ENCODE results near the gene LMNB1. TPM values are rescaled to one million over a fixed set of nuclear protein-coding genes. Genes with fewer than 3 reads are reported as not detected.

Gene LMNB1
- 17.6 and 25.0 TPM in 2 replicates for total RNA-seq

GRCh38 chr5:126776499-126777256 lies at the start of gene LMNB1:
TSS of gene LMNB1 (plus strand) at chr5:126777136. CDS start at chr5:126777509, 373 bp downstream.

Small RNA genes lying within 50 kb of the gene (small RNA-seq; reads per million reads assigned to genes)
- gene RNU6-752P = not detected

Other genes with a start within 250 kb of the LMNB1 start
- gene ALDH7A1, start 181.9 kb upstream of the LMNB1 start, total RNA-seq = 40.8 and 44.4 TPM in 2 replicates
- gene PHAX, start 176.2 kb upstream of the LMNB1 start, total RNA-seq = 57.5 and 76.3 TPM in 2 replicates